Mesodermal cell (in vitro differentiated cells): ENCODE data around the gene MRPL27.

Experiments
- H3K27ac ChIP-seq: 2 replicates; pipeline ENCODE4 v1.7.0; 2013; ENCODE audit warnings: mild to moderate bottlenecking, low read depth, low read length, moderate library complexity; ENCODE audit not compliant: severe bottlenecking
- H3K36me3 ChIP-seq: 2 replicates; pipeline ENCODE4 v1.7.1; 2013; ENCODE audit warnings: mild to moderate bottlenecking, low read length, moderate library complexity; ENCODE audit not compliant: control insufficient read depth, insufficient read depth
- H3K4me1 ChIP-seq: one replicate; pipeline ENCODE4 v1.7.1; 2013; ENCODE audit warnings: mild to moderate bottlenecking, low read length; ENCODE audit not compliant: insufficient read depth, control insufficient read depth, poor library complexity, severe bottlenecking
- H3K4me3 ChIP-seq: 2 replicates; pipeline ENCODE4 v1.7.0; 2013; ENCODE audit warnings: low read length, control low read depth, mild to moderate bottlenecking; ENCODE audit not compliant: insufficient read depth, poor library complexity, severe bottlenecking; ENCODE audit errors: extremely low read depth
- H3K9me3 ChIP-seq: 2 replicates; pipeline ENCODE4 v1.7.1; 2013; ENCODE audit warnings: mild to moderate bottlenecking, low read length, moderate library complexity; ENCODE audit not compliant: control insufficient read depth
- WGBS, 2 experiments: methylation state at CpG; one replicate each; pipeline ENCODE4 v1.1.5; 2013; ENCODE audit warnings: missing lambda C conversion rate in 2 of 2; ENCODE audit not compliant: insufficient coverage in 2 of 2; 5-methylcytosine and 5-hydroxymethylcytosine counted together

The MRPL27 gene

DNA sequence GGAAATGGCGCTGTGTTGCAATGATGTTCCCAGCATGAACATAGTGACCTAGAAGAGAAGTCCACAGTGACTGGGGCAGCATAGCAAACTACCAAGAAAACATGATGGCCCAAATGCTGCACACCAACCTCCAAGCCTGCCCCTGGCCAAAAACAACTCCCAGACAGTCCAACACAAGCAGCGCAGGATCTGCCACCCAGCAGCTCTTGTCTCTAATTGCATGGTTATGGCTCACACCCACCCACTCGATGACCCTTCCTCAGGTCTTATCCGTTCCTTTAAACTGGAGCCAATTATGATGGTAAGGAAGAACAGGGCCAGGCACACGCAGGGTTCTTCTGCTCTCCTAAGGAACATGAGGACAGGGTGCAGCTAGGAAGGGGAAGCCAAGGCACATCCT, 2.9 kb downstream of the MRPL27 start:
- no peak overlapping the region for H3K4me3 ChIP-seq
- peaks cover 64% of the 10 kb centered on the region for H3K36me3 ChIP-seq
- H3K9me3 ChIP-seq = no peaks in the 10 kb centered on the region
- peaks cover 23% of the 10 kb centered on the region for H3K4me1 ChIP-seq
- H3K27ac ChIP-seq = no peak overlapping the region
- 98 to 100% methylated on average over 3 to 5 of the region's 5 CpGs for WGBS, 2 experiments

DNA sequence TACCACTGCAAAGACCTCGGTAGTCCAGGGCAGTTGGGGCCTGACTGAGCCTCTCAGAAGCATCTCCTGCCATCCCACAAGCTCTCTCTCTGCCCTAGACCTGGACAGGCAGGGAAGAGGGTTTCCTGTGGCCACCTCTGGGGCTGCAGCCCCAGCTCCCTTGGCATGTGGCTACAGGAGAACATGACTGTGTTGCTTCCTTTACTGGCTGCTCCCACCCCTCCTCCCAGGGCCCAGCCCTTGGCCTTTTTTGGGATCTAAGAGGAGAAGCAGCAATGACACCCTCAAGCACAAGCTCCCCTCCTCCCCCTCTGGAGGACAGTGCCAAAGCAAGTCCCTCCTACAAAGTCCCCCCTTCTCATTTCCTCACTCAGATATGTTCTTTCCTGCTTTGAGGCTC, 5.6 kb downstream of the MRPL27 start:
- no peaks in the 10 kb centered on the region for H3K9me3 ChIP-seq
- WGBS, 2 experiments = 88 to 100% methylated on average over 1 of the region's 1 CpG
- H3K27ac ChIP-seq = no peak overlapping the region
- H3K4me1 ChIP-seq = peaks cover 44% of the 10 kb centered on the region
- peaks cover 62% of the 10 kb centered on the region for H3K36me3 ChIP-seq
- no peak overlapping the region for H3K4me3 ChIP-seq

DNA sequence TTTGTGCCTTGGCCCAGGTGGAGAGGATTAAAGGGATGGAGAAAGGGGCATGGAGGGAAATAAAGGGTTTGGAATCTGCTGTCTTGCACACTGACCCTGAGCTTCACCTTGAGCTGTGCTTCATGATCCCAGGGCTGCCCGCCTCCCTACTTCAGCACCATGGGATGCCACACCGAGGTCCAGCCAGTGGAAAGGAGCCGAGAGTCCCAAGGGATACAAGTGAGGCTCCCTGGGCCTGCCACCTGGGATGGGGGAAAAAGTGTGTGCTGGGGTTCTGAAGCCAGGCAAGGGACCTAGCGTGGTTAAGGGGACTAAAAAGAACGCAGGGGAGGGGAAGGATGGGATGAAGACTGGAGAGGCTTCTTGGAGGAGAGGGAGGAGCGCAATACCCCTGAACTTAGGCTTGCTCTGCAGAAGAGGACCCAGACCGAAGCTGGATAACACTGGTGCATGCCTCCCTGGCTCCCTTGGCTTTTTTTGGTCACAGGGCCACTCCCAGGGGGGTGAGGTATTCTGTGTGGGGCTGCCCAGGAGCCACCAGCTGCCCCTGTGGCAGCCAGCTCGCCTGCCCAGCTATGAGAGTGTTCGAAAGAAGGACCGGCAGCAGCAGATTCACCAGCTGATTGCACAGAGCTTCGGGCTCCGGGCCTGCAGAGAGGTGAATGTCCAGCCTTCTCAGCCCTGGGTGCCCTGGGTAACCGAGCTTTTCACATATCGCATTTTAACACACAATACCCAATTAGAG, 7.2 kb downstream of the MRPL27 start:
- Histone ChIP-seq H3K27ac (no peak overlapping the region), H3K4me3 (no peak overlapping the region), H3K36me3 (peaks cover 53% of the 10 kb centered on the region), H3K9me3 (no peaks in the 10 kb centered on the region), H3K4me1 (peaks cover 37% of the 10 kb centered on the region)
- WGBS, 2 experiments = 96 to 98% methylated on average over 6 to 8 of the region's 14 CpGs

DNA sequence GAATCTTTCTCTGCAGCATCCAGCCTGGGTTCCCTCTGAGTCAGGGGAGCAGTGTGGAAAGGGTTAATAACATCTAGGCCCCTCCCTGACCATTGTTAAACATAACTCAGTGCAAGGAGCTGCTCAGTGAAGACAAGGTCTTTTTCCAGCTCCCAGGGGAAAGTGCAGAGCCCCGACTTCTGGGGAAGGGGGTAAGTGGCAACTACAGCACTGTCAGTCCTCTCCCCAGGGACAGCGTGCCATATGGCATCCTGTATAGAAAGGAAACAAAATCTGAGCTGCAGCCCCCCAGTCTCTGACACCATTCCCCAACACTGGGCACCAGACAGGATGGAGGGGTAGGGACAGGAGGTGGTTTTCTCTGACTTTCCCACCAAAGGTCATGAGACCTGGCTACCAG, 7.8 kb downstream of the MRPL27 start:
- Histone ChIP-seq H3K9me3 (no peaks in the 10 kb centered on the region), H3K27ac (peak overlapping the region; percentile 69), H3K4me1 (peaks cover 36% of the 10 kb centered on the region), H3K36me3 (peaks cover 46% of the 10 kb centered on the region), H3K4me3 (no peak overlapping the region)
- 0 to 40% methylated on average over 1 of the region's 2 CpGs for WGBS, 2 experiments

DNA sequence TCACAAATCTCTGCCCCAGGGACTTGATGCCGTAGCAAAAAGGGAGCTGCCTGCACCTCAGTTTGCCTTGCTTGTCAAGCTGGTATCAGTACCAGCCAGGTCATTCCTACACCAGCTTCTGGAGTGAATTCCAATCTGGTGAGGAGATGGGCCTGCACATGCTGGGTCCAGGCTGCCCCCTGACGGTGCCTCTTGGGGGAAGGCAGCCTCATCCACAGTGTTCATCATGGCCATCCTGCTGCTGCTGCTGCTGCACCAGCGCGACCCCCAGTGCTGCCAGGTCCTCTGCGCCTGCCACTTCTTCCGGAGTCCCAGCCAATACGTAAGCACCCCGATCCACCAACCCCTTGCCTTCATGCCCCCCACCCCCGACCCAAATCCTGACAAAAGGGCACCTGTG, 8.3 kb downstream of the MRPL27 start:
- Histone ChIP-seq H3K4me3 (no peak overlapping the region), H3K27ac (peak overlapping the region; percentile 69), H3K4me1 (peaks cover 36% of the 10 kb centered on the region), H3K9me3 (no peaks in the 10 kb centered on the region), H3K36me3 (peaks cover 46% of the 10 kb centered on the region)
- 53 to 64% methylated on average over 4 to 7 of the region's 9 CpGs for WGBS, 2 experiments

DNA sequence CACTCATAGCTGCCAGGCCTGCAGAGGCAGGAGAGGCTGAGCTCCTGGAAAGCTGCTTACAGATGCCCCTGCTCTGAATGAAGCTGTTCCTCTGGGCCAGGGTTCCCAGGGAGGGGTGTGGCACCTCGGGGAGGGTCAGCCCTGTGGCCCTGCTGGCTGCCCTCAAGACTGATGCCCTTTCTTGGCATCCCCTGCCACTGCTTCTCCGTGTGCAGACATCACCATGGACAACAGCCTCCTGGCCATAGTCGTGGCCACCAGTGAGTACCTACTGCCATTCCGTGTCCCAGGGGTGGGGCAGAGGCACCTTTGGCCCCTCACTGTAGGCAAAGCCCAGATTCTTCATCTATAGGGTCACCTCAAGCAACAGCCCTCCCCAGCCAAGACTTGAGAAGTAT, 8.9 kb downstream of the MRPL27 start:
- Histone ChIP-seq H3K4me3 (no peak overlapping the region), H3K9me3 (no peaks in the 10 kb centered on the region), H3K36me3 (peaks cover 46% of the 10 kb centered on the region), H3K4me1 (peaks cover 36% of the 10 kb centered on the region), H3K27ac (peak overlapping the region; percentile 69)
- WGBS, 2 experiments = 80 to 86% methylated on average over 4 of the region's 4 CpGs

DNA sequence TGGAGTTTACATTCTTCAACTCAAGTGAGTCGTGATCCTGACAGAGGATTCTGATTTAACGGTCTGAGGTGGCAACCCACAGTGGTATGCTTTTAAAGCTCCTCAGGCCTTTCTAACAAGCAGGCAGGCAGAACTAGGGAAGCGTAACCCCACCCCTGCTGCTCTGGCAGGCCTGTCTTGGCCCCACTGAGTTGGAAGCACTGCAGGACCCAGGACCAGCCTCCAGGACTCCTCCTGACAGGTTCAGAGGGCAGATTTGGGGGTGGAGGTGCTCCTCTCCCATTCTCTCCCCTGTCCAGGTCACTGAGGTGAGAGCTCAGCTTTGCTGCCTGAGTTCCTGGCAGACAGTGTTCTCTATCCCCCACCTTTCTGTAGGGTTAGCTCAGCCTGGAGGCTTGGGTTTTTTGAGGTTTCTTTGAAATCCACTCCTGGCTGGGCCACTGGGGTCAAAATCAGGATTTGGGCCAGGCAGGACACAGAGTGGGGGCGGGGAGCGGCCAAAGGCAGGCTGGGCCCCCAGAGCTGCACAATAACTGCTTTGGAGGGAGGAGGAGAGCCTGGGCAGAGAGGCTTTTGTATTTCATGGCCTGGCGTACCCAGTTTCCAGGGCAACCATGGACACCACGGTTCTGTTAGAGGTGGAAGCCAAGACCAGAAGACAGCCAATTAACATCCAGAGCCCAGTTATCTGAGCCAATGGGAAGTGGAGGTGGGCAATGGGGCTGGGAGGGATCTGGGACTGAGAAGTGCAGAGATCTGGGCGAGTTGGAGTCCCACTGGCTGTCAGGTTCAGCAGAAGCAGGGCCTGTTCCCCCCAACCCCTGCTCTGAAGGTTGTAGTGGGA, 9.5 kb downstream of the MRPL27 start:
- Histone ChIP-seq H3K27ac (peak overlapping the region; percentile 84), H3K9me3 (no peaks in the 10 kb centered on the region), H3K36me3 (peaks cover 46% of the 10 kb centered on the region), H3K4me3 (no peak overlapping the region), H3K4me1 (peaks cover 36% of the 10 kb centered on the region)
- 30 to 39% methylated on average over 7 of the region's 8 CpGs for WGBS, 2 experiments

DNA sequence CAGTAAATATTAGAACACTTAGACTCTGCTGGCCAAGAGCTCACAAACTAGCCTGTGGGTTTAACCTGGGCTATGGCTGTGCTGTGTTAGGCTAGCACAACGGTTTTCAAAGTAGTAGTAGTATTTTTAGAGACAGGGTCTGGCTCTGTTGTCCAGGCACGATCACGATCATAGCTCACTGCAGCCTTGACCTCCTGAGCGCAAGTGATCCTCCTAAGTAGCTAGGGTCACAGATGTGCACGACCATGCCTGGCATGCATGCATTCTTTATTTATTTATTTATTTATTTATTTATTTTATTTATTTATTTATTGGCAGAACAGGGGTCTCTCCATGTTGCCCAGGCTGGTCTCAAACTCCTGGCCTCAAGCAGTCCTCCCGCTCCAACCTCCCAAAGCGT, 10.3 kb downstream of the MRPL27 start:
- H3K4me1 ChIP-seq = peaks cover 36% of the 10 kb centered on the region
- no peak overlapping the region for H3K4me3 ChIP-seq
- no peaks in the 10 kb centered on the region for H3K9me3 ChIP-seq
- no peak overlapping the region for H3K27ac ChIP-seq
- peaks cover 46% of the 10 kb centered on the region for H3K36me3 ChIP-seq
- 89 to 95% methylated on average over 4 to 6 of the region's 7 CpGs for WGBS, 2 experiments

DNA sequence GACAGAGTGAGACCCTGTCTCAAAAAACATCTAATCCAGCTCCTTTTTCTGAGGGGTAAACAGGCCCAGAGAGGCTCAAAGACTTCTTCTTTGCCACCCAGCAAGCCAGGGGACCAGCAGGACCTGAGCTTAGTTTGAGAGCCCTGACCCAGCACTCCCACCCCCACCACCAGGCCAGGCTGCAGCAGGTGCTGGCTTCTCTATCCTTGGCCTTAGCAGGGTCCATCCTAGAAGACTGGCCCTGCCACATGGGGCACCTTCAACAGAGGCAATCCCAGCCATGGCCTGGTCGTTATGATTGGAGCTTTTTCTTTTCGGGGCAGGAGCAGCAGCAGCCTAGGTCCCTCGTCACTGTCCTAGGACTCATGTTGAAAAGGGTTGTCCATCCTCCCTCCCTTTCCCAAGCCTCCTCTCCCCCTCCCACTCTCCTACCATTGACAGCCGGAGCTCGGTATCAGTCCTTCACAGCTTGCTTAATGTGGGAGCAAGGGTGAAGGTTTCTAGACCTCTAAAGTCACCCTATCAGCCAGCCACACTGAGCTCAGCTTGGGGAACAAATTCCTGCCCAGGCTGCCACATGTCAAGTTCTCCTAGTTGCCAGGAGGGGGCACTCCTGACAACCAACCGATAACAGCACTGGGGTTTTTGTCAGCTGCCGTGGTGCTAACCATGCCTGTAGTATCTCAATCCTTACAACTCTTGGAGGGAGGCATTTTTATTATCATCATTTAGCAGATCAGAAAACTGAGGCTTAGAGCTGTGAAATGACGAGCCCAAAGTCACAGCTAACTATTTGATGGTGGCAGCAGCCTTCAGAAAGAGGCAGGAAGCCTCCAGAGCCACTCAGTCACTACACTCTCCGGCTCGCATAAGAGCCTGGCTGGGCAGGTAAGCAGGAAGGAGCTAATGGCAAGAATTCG, 11.2 kb downstream of the MRPL27 start:
- Histone ChIP-seq H3K27ac (peak overlapping the region; percentile 13), H3K4me1 (peaks cover 36% of the 10 kb centered on the region), H3K9me3 (no peaks in the 10 kb centered on the region), H3K36me3 (peaks cover 46% of the 10 kb centered on the region), H3K4me3 (no peak overlapping the region)
- WGBS, 2 experiments = 44 to 52% methylated on average over 5 to 6 of the region's 11 CpGs

DNA sequence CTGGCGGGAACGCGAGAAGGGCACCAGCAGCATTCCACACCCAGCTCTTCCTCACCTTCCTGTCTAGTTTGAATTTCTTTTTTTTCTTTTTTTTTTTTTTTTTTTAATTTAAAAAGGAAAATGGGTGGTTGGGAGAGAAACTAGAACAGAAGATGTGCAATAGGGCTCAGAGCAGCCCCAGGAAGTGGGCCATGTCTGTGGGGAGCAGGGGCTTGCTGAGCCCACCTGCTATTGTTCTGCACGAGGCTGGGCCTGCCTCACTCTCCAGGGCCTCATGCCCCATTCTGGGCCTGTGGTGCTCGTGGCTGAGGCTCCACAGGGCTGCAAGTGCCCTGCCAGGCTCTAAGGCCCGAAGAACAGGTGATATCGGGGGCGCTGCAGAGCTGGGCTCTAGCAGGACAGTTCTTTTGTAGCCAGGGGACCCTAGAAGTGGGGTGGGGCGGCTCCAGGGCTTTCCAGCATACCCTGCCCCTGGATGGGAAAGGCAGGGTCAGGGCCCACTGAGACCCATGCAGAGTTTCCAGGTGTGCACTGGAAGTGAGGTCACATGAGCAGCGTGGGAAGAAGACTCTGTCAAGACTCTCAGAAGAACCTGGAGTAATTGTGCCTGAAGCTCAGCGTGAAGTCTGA, 12.4 kb downstream of the MRPL27 start:
- WGBS, 2 experiments = 86 to 89% methylated on average over 7 to 8 of the region's 11 CpGs
- Histone ChIP-seq H3K9me3 (no peaks in the 10 kb centered on the region), H3K4me3 (no peak overlapping the region), H3K4me1 (peaks cover 32% of the 10 kb centered on the region), H3K36me3 (peaks cover 46% of the 10 kb centered on the region), H3K27ac (no peak overlapping the region)
